GM10847 (cell line): ENCODE measurements around the gene RIN2.

Experiments used
- POLR2A ChIP-seq: IDR thresholded peaks from 2 replicates; pipeline ENCODE4 v1.6.1; 2011; ENCODE audit not compliant: insufficient read length; ENCODE audit errors: extremely low read depth

The RIN2 gene

DNA sequence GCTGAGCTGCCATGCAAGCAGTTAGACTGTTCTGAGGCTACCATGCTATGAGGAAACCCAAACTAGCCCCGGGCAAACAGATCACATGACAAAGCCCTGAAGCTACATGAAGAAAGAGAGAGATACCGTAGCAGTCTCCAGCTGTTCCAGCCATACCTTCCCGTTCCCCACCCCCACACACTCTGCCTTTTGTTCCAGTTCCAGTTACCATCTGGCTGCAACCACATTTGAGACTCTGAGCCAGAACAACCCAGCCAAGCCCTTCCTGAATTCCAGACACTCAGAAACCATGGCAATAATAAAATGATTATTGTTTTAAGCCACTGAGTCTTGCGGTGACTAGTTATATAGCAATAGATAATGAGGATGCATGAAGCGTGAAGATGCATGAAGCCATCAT, 28.3 kb downstream of the RIN2 start:
- no peak for TF ChIP-seq POLR2A

DNA sequence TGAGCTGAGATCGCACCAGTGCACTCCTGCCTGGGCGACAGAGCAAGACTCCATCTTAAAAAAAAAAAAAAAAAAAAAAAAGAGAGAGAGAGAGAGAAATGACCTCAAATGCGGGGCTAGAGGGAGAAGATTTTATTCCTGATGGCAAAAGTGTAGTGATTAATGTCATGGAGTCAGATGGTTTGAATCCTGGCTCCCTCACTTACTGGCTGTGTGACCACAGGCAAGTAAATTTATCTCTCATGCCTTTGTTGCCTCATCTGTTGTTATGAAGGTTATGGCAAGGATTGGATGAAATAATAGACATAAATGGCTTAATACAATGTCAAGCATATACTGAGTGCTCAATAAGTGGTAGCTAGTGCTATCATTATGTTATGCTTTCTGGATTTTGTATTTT, 29.3 kb downstream of the RIN2 start:
- no peak for TF ChIP-seq POLR2A

DNA sequence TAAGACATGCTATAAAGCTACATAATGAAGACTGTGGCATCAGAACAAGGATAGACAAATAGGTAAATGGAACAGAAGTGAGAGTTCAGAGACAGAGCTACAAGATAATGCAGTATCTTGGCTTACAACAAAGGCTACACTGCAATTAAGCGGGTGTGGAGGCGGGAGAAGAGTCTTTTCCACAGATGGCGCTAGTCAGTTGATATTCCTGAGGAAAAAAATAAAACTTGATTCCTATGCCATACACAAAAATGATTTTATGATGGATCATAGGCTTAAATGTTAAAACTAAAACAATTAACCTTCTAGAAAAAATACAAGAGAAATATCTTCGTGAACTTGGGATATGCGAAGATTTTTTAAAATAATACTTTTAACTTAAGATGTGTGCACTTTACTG, 31.0 kb downstream of the RIN2 start:
- TF ChIP-seq POLR2A = no peak

DNA sequence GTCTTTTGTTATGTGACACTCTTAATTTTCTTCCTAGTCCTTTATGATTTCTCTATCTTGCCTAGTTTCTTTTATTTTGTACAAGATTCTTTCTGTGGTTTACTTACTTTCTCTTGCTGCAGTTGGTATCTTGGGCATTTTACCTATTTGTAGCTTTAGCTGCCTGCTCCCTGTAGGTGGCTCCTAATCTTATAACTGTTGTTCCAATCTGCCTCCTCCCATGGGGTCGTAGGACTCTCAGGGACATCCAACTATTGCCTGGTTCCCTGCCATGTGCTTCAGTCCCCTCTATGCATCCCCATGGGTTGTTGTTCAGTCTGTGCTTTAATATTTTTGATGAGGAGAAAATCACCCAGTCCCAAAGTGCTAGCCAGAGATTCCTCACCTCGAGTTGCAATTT, 31.4 kb downstream of the RIN2 start:
- no peak for TF ChIP-seq POLR2A

DNA sequence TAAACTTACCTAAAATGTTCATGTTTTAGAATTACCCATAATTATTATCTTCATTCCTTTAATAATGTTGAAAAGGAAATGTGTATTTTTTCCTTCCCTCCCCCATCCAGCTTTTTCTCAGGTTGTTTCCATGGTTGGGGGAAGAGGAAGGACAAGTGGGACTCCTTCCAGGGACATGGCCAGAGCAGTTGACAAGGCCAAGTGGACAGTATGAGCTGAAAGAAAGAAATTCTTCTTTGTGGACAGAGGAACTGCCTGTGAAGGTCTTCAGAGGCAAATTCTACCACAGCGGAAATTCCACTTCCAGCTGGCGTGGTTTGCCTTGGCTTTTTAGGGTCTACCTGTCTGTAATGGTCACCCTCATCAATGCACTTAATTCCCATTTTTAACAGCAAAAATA, 33.8 kb downstream of the RIN2 start:
- no peak for TF ChIP-seq POLR2A

DNA sequence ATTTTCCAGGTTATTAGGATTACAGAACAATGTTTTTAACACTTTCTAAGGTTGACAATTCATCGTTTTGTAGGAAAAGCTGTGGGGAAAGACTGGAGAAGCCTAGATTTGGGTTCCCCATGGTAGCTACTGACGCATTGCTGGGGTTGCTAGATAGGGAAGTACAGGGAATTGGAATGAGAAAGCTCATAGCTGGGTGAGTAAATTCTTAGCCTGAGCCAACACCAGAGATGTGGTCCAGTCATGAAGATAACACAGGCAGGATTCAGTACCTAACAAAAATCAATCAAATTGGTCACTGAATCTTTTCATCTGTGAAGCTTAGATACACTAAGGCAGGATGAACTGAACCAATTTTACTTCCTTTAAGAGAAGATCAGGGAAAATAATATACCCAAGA, 35.7 kb downstream of the RIN2 start:
- TF ChIP-seq POLR2A = no peak

DNA sequence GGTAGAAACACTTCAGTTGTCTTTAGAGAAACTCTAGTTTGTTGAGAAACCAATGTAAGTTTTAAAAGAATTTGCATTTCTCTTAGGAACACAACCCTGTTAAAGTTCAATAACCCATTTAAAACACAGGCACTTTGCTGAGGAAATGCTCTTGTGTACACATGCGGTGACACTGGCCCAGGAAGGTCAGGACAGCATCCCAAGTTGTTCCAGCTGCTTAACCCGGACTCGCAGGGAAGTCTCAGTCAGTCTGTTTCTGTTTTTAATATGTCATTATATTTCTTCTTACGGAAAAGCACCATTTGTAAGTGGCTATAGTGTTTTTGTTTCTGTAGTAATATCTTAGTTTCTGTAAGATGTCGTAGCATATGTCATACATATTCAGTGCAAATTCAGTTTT, 36.9 kb downstream of the RIN2 start:
- TF ChIP-seq POLR2A = no peak

DNA sequence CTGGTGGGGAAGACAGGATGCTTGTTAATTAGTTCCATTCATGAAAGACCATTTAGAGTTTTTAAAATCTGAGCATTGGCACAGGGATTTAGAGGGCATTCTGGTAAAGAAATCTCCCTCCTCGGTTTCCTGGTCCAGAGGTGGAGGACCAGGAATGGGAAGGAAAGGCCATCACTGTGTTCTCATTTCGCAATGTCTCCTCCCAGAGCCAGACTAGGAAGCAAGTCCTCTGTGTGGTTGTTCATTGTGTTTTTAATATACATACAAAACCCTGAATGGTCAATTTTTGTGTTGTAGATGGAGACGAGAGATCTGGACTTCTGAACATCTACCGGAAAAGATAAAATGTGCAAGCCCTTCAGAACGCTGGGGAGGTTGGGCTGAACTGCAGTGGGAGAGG, 41.3 kb downstream of the RIN2 start:
- no peak for TF ChIP-seq POLR2A

DNA sequence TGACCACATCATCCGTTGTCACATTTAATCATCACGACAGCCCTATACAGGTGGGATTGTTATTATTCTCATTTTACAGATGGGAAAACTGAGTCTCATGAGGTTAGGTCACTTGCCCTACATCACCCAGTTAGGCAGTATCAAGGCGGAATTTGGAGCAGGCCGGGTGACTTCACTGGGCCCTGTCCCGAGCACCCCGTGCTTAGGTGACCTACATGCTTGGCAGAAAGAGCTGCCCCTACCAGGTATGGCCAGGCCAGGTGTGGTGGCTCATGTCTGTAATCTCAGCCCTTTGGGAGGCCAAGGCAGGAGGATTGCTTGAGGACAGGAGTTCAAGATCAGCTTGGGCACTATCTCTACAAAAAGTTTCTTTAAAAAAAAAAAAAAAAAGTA, 44.0 kb downstream of the RIN2 start:
- no peak for TF ChIP-seq POLR2A

DNA sequence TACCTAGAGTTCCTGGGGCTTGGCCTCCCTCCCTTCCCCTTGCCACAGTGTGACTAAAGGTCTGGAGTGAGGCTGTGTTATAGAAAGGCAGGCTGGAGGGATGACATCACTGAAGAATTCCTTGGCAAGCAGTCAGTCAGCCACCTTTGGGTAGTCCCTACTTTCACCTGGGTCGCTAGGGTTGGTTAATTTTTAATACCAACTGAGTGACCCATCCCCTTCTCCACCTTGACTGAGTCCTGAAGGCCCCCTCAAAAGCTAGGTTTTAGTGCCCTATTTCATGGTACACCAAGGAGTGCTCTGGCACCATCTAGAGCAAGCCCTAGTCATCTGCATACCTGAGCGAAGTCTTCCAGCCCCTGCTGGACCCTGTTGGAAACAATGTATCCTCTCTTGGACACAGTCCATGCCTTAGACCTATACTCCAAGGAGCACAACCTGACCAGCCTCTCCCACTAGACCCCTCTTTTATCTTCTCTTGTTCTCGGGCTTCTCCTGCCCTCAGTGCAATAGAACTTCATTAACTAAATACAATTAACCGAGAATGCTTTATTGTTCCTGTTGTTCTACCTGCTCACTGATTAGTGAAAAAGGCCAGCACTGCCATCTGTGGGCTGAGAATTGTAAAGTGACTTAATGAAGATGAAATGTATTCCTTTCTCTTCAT, 44.6 kb downstream of the RIN2 start:
- no peak for TF ChIP-seq POLR2A

DNA sequence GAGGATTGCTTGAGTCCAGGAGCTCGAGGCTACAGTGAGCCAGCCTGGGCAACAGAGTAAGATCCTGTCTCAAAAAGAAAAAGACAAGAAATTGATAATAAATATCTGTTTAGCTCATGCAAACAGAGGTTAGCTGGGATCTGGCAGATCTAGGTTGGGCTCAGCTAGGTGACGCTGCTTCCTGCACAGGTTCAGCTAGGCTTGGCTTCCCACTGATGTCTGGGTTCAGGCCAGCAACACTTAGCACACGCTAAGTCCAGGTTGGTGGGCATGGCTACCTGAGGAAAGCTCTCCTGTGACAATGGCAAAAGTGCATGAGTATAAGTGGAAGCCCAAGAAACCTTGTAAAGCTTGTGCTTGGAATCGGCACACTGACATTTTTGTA, 48.7 kb downstream of the RIN2 start:
- no peak for TF ChIP-seq POLR2A

DNA sequence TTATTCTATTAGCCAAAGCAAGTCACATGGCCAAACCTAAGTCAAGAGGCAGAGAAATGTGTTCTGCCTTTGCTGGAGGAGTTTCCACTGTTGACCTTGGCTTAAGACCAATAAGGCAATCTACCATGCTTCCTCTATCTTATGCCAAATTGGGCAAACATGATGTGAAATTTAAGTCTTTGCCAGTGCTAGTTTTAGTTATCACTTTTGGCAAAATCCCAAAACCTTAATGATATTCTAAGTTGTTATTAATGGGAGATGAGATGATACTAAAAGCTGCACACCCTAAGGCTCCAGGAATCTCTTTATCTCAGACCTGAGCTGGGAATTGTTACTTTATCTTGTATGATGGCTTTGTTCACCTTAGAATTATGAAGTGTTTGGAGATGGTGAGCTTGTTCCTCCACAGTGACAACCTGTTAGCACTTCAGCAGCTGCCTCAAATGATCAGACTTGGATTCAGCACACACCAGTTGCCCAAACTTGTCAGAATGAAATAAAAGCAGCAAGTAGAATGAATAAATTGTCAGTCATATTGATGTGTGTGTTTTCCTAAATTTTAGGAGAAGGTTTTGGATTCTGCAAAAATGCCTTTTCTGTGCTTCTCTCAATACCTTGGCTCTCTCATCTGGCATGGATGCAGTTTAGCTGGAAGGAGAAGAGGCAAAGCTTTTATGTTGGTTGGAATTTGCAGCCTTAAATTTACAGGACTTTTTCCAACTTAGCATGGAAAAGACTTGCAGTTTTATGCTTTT, 49.3 kb downstream of the RIN2 start:
- TF ChIP-seq POLR2A = no peak
